Inflammatory macrophage treated with lipopolysaccharide for 1 hour (primary cell): ENCODE data around the gene CD4.
A peak's percentile ranks its signal among the peaks of the same experiment; 100 is the strongest.

Experiments used
- DNase-seq, 2 donors: peaks; one replicate each; pipeline ENCODE4 v3.0.0-alpha.2; 2020 to 2022

CD4 gene

GRCh38 chr12:6765634-6766581 is 23.4 kb upstream of the CD4 start, which contains the start of gene PTMS:
Gene PTMS (plus strand): TSS chr12:6766363. CDS start chr12:6766706, 343 bp downstream.
- peak in 1 of 2 donors; percentile 42 for DNase-seq

- peak; percentile 44 to 67 for DNase-seq
Observed at GRCh38 chr12:6766651-6767349, 22.5 kb upstream of the CD4 start.

- no peak for DNase-seq
Observed at GRCh38 chr12:6767353-6768319, 21.7 kb upstream of the CD4 start.

- no peak for DNase-seq
Observed at GRCh38 chr12:6768437-6768914, 20.9 kb upstream of the CD4 start.

- DNase-seq, result no peak
Observed at GRCh38 chr12:6768990-6769389, 20.3 kb upstream of the CD4 start.

- no peak for DNase-seq
Observed at GRCh38 chr12:6769666-6770065, 19.7 kb upstream of the CD4 start.

GRCh38 chr12:6770094-6770493 is 19.2 kb upstream of the CD4 start:
- no peak for DNase-seq

GRCh38 chr12:6770600-6770999 is 18.7 kb upstream of the CD4 start:
- no peak for DNase-seq

- DNase-seq, result peak; percentile 63 to 81
Observed at GRCh38 chr12:6771091-6771495, 18.2 kb upstream of the CD4 start.

GRCh38 chr12:6771509-6772330 is 17.6 kb upstream of the CD4 start:
- no peak for DNase-seq

- DNase-seq, result no peak
Observed at GRCh38 chr12:6772331-6772695, 17.0 kb upstream of the CD4 start, which contains the start of gene LAG3. Gene LAG3 (plus strand): TSS chr12:6772520. CDS start chr12:6772853, 333 bp downstream.

GRCh38 chr12:6772726-6773589 is 16.4 kb upstream of the CD4 start:
- DNase-seq, result no peak

- DNase-seq, result no peak
Observed at GRCh38 chr12:6773590-6774351, 15.6 kb upstream of the CD4 start.

- no peak for DNase-seq
Observed at GRCh38 chr12:6774499-6775062, 14.7 kb upstream of the CD4 start.

GRCh38 chr12:6775185-6776174 is 13.8 kb upstream of the CD4 start:
- no peak for DNase-seq

GRCh38 chr12:6777386-6777785 is 11.9 kb upstream of the CD4 start:
- DNase-seq, result no peak

GRCh38 chr12:6778217-6778573 is 11.1 kb upstream of the CD4 start:
- no peak for DNase-seq
